Hematopoietic multipotent progenitor cell treated with erythropoietin and hydrocortisone succinate and interleukin-3 and kit ligand, for 8 days (in vitro differentiated cells): Measurements from ENCODE around the gene MLKL.

Experiments
- DNase-seq: peaks from one replicate; pipeline ENCODE4 v3.0.0-alpha.2; 2015

The MLKL gene

GRCh38 chr16:74700438-74701225, at the start of gene MLKL:
MLKL (minus strand) TSS chr16:74700862; CDS start chr16:74695757, 5,105 bp downstream.
- peak; percentile 57 for DNase-seq

GRCh38 chr16:74749291-74750055, 48.8 kb upstream of the MLKL start:
- no peak for DNase-seq

GRCh38 chr16:74748616-74749026, 48.0 kb upstream of the MLKL start:
- DNase-seq = no peak

GRCh38 chr16:74747716-74748615, 47.3 kb upstream of the MLKL start:
- DNase-seq = no peak

- DNase-seq = no peak
These were observed 45.3 kb upstream of the MLKL start for GRCh38 chr16:74745926-74746325.

- DNase-seq = no peak
These were observed 44.5 kb upstream of the MLKL start for GRCh38 chr16:74745109-74745615.

- DNase-seq = no peak
These were observed 43.9 kb upstream of the MLKL start for GRCh38 chr16:74744566-74744965.

GRCh38 chr16:74743668-74744299, 43.1 kb upstream of the MLKL start:
- DNase-seq = peak; percentile 71

- no peak for DNase-seq
These were observed 42.5 kb upstream of the MLKL start for GRCh38 chr16:74743045-74743667.

GRCh38 chr16:74742051-74742481, 41.4 kb upstream of the MLKL start:
- DNase-seq = no peak

GRCh38 chr16:74740795-74741304, 40.2 kb upstream of the MLKL start:
- no peak for DNase-seq

GRCh38 chr16:74739275-74739674, 38.6 kb upstream of the MLKL start:
- no peak for DNase-seq

- no peak for DNase-seq
These were observed 38.2 kb upstream of the MLKL start for GRCh38 chr16:74738816-74739215.

- DNase-seq = no peak
These were observed 37.5 kb upstream of the MLKL start for GRCh38 chr16:74738113-74738541.

- DNase-seq = no peak
These were observed 36.9 kb upstream of the MLKL start for GRCh38 chr16:74737521-74737920.

GRCh38 chr16:74736531-74737157, 36.0 kb upstream of the MLKL start:
- no peak for DNase-seq

GRCh38 chr16:74735554-74735953, 34.9 kb upstream of the MLKL start:
- no peak for DNase-seq

GRCh38 chr16:74735162-74735452, 34.4 kb upstream of the MLKL start:
- DNase-seq = no peak

GRCh38 chr16:74734361-74735161, 33.9 kb upstream of the MLKL start:
- no peak for DNase-seq

GRCh38 chr16:74732707-74733350, 32.2 kb upstream of the MLKL start:
- no peak for DNase-seq
